MG63 (cell line): ENCODE measurements around the gene ZYG11B. TPM values are rescaled to one million over a fixed set of nuclear protein-coding genes. Genes with fewer than 3 reads are reported as not detected.
A peak's percentile ranks its signal among the peaks of the same experiment; 100 is the strongest.
"Not testable (repeated sequence)": the region's sequence is repeated elsewhere in the genome, so short reads cannot be mapped to it uniquely, and the experiment has no call there.

ENCODE experiments used
- DNase-seq: peaks from one replicate; pipeline ENCODE4 v3.0.0-alpha.2; 2020
- H3K27me3 ChIP-seq: fragments of 250-450 bp; sonication (Bioruptor Pico); 2 replicates; pipeline ENCODE4 v1.5.1; 2020; ENCODE audit warnings: mild to moderate bottlenecking, moderate library complexity
- H3K36me3 ChIP-seq: fragments of 250-450 bp; sonication (Bioruptor Pico); 2 replicates; pipeline ENCODE4 v1.5.1; 2020; ENCODE audit warnings: mild to moderate bottlenecking, moderate library complexity
- H3K4me3 ChIP-seq: fragments of 250-450 bp; sonication (Bioruptor Pico); 2 replicates; pipeline ENCODE4 v1.5.1; 2020; ENCODE audit warnings: mild to moderate bottlenecking, moderate library complexity
- H3K9me3 ChIP-seq: fragments of 250-450 bp; sonication (Bioruptor Pico); 2 replicates; pipeline ENCODE4 v1.5.1; 2020; ENCODE audit warnings: mild to moderate bottlenecking, moderate library complexity
- total RNA-seq: library from RNA; depleted of rRNA; stranded (reverse); fragments of >200 nt; shearing (Covaris generic); gene quantifications from 2 replicates; pipeline ENCODE4 v1.2.3, GENCODE V29; 2014; ENCODE audit warnings: low replicate concordance

Gene ZYG11B
- total RNA-seq, 1 experiment from 2014 or later = 9.9 TPM

DNA sequence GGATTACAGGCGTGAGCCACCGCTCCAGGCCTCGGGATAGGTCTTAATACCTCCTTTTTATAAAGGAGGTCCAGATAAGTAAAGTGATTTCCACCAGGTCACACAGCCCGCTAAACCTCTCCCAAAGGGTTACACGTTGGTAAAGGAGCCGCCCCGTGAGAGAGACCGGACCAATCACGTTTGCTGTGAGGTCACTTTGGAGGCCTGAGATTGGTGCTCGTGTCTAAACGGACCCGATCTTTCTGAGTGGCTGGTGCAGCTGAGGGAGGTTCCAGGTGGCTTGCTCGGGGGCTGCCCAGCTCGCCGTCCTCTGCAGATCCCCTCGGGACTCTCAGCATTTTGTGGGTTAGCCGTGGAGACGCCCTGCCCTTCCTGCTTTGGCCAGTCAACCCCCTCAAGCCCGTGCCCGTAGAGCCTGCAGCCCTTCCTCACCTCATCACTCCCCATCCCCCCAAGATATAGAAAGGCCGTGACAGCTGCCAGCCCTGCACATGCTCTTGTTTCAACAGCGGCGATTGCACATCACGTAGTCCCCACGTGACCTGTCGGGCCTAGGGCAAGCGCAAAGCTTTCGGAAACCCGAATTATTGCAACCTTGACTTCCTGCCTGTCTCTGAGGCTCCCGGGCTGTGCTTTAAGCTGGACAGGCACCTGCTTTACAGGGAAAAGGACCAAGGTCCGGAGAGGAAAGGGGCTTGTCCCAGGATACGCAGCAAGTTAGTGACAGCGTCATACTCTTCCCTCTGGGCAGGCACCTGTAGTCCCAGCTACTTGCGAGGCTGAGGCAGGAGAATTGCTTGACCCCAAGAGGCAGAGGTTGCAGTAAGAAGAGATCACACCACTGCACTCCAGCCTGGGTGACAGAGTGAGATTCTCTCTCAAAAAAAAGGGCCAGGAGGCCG, 23.1 kb upstream of the ZYG11B start:
- Histone ChIP-seq H3K36me3 (no peaks in the 10 kb centered on the region), H3K9me3 (no peaks in the 10 kb centered on the region), H3K4me3 (peak overlapping the region; percentile 42), H3K27me3 (no peaks in the 10 kb centered on the region)
- peak; percentile 74 for DNase-seq

GRCh38 chr1:52706136-52706670, 20.1 kb upstream of the ZYG11B start:
- Histone ChIP-seq H3K4me3 (no peak overlapping the region), H3K9me3 (no peaks in the 10 kb centered on the region), H3K27me3 (no peaks in the 10 kb centered on the region), H3K36me3 (no peaks in the 10 kb centered on the region)
- no peak for DNase-seq

DNA sequence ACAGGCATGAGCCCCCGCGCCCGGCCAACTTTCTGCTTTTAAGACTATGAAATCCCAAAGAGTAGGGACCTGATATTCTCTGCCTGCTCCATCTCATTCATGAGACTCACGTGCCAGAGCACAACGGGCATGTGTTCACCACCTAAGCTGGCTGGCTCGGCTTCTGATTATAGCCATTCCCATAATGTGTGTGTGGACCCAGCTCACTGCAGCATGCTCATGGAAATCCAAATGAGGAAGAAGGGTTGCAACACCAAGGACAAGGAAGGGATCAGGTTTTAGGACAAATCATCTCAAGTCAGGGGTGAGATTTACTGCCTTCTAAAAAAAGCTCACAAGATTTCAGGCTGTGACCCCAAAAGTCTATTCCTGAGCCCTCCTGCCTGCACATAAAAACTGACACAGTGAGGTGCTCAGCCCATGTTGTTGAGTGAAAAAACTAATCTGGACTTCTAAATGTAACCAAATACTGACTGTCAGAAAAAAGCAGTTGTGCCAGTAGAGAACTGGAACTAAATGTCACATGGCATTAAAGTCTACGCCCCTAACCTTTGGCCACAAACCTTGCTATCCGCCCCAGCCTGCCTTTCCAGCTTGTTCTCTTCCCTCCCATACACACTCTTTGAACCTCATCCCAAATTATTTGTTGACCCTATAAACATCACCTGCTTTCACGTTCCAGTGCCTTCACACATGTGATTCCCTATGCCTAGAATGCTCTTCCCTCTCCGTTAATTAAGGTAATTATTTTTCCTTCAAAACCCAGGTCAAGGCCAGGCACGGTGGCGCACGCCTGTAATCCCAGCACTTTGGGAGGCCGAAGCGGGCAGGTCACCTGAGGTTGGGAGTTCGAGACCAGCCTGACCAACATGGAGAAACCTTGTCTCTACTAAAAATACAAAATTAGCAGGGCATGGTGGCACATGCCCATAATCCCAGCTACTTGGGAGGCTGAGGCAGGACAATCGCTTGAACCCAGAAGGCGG, 19.0 kb upstream of the ZYG11B start:
- Histone ChIP-seq H3K4me3 (no peak overlapping the region), H3K36me3 (no peaks in the 10 kb centered on the region), H3K9me3 (no peaks in the 10 kb centered on the region), H3K27me3 (no peaks in the 10 kb centered on the region)
- DNase-seq = no peak

- Histone ChIP-seq H3K36me3 (no peaks in the 10 kb centered on the region), H3K4me3 (no peak overlapping the region), H3K27me3 (no peaks in the 10 kb centered on the region), H3K9me3 (no peaks in the 10 kb centered on the region)
- peak; percentile 55 for DNase-seq
Observed at GRCh38 chr1:52707927-52708655, 18.2 kb upstream of the ZYG11B start.

- no peak overlapping the region for H3K4me3 ChIP-seq
- H3K36me3 ChIP-seq = no peaks in the 10 kb centered on the region
- H3K9me3 ChIP-seq = no peaks in the 10 kb centered on the region
- no peaks in the 10 kb centered on the region for H3K27me3 ChIP-seq
- no peak for DNase-seq
Observed at GRCh38 chr1:52709016-52709415, 17.2 kb upstream of the ZYG11B start.

- no peaks in the 10 kb centered on the region for H3K27me3 ChIP-seq
- H3K36me3 ChIP-seq = no peaks in the 10 kb centered on the region
- DNase-seq = no peak
- no peaks in the 10 kb centered on the region for H3K9me3 ChIP-seq
- no peak overlapping the region for H3K4me3 ChIP-seq
Observed at GRCh38 chr1:52713590-52713989, 12.7 kb upstream of the ZYG11B start.

DNA sequence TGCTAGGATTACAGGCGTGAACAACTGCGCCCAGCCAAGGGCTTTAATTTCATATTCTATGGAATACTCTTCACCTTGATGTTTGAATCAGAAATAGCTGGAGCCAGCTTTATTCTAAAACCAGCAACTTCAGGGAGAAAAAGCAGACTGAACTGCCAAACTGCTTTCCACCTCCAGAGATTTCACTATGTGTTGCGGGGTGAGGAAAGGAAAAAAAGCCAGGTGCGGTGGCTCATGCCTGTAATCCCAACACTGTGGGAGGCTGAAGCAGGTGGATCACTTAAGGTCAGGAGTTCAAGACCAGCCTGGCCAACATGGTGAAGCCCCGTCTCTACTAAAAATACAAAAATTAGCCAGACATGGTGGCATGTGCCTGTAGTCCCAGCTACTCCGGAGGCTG, 11.0 kb upstream of the ZYG11B start:
- DNase-seq, H3K27me3 ChIP-seq, H3K4me3 ChIP-seq, H3K9me3 ChIP-seq, H3K36me3 ChIP-seq: not testable (repeated sequence)

DNA sequence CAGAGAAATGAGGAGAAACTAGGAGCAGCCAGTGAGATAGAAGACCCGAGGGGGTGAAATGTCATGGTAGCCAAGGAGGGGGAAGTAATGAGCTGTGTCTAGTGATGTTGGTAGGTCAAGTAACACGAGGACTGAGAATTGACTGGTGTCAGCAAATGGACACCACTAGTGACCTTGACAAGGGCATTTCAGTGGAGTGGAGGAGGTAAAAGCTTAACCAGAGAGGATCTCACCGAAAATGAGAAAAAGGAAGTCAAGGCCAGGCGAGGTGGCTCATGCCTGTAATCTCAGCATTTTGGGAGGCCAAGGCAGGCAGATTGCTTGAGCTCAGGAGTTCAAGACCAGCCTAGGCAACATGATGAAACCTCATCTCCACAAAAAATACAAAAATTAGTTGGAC, 3.0 kb upstream of the ZYG11B start:
- no peaks in the 10 kb centered on the region for H3K36me3 ChIP-seq
- H3K27me3 ChIP-seq = no peaks in the 10 kb centered on the region
- H3K4me3 ChIP-seq = no peak overlapping the region
- H3K9me3 ChIP-seq = no peaks in the 10 kb centered on the region
- DNase-seq = no peak

GRCh38 chr1:52725903-52726264, 369 bp upstream of the ZYG11B start:
- DNase-seq = no peak
- H3K4me3 ChIP-seq = peak overlapping the region; percentile 80
- H3K36me3 ChIP-seq = no peaks in the 10 kb centered on the region
- no peaks in the 10 kb centered on the region for H3K9me3 ChIP-seq
- no peaks in the 10 kb centered on the region for H3K27me3 ChIP-seq

DNA sequence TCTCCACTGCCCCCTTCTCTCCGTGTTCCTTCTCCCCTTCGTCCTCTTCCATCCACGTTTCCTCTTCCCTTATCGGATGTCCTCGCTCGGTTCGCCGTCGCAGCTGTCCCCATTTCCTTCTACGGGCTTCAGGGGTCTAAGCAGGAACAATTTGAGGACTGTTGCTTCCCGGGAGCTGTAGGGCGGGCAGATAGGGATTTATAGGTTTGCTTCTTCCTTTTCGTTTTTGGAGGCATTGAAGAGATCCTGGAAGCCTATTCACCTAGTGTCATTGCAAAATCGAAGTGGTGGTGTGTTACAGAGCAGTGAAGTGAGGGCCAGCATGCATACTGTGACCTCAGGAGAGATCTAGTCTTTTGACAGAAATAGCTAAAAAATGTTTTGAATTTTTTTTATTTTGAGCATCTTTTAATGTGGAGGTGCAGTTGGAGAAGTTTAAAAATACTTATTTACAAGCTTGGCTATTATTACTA, 897 bp downstream of the ZYG11B start:
- Histone ChIP-seq H3K9me3 (no peaks in the 10 kb centered on the region), H3K36me3 (no peaks in the 10 kb centered on the region), H3K4me3 (peak overlapping the region; percentile 80), H3K27me3 (no peaks in the 10 kb centered on the region)
- no peak for DNase-seq

DNA sequence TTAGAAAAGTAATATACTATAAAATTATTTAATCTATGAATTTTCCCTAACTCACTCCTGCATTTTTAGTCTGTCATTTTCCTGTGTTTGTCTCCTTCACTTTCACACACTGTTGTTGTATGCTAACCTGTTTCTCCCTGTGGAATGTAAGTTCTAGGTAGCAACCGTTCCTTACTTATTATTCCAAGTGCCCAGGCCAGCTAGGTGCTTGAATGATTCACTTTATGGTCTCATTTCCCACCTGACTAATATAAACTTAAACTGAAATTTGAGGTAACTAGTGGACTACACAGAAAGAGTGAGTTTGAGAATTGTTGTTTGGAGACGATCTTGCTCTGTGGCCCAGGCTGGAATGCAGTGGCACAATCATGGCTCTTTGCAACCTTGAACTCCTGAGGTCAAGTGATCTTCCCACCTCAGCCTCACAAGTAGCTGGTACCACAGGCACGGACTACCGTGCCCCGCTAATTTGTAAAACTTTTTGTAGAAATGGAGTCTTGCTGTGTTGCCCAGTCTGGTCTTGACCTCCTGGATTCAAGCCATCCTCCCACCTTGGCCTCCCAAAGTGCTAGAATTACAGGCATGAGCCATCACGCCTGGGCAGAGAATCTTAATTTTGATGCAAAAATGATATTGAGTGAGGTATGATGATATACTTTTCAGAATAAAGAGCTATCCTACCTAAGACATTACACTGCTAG, 1.9 kb downstream of the ZYG11B start:
- no peaks in the 10 kb centered on the region for H3K9me3 ChIP-seq
- no peaks in the 10 kb centered on the region for H3K27me3 ChIP-seq
- no peak overlapping the region for H3K4me3 ChIP-seq
- DNase-seq = no peak
- H3K36me3 ChIP-seq = no peaks in the 10 kb centered on the region

- H3K36me3 ChIP-seq = no peaks in the 10 kb centered on the region
- no peak for DNase-seq
- no peak overlapping the region for H3K4me3 ChIP-seq
- H3K9me3 ChIP-seq = no peaks in the 10 kb centered on the region
- no peaks in the 10 kb centered on the region for H3K27me3 ChIP-seq
Observed at GRCh38 chr1:52733368-52733767, 7.1 kb downstream of the ZYG11B start.

DNA sequence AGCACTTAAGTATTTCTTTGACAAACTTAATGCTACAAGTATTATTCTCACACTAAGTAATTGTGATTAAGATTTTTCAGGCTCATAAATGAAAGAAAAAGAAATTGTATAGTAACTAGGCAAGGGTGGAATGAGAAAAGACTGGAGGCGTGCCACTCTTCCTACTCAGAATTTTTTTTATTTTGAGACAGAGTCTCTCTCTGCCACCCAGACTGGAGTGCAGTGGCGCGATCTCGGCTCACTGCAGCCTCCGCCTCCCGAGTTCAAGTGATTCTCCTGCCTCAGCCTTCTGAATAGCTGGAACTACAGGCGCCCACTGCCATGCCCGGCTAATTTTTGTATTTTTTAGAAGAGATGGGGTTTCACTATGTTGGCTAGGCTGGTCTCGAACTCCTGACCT, 9.1 kb downstream of the ZYG11B start:
- H3K4me3 ChIP-seq, DNase-seq, H3K9me3 ChIP-seq, H3K27me3 ChIP-seq, H3K36me3 ChIP-seq: not testable (repeated sequence)

GRCh38 chr1:52738148-52738547, 11.9 kb downstream of the ZYG11B start:
- no peaks in the 10 kb centered on the region for H3K36me3 ChIP-seq
- no peaks in the 10 kb centered on the region for H3K9me3 ChIP-seq
- no peaks in the 10 kb centered on the region for H3K27me3 ChIP-seq
- DNase-seq = no peak
- H3K4me3 ChIP-seq = no peak overlapping the region

DNA sequence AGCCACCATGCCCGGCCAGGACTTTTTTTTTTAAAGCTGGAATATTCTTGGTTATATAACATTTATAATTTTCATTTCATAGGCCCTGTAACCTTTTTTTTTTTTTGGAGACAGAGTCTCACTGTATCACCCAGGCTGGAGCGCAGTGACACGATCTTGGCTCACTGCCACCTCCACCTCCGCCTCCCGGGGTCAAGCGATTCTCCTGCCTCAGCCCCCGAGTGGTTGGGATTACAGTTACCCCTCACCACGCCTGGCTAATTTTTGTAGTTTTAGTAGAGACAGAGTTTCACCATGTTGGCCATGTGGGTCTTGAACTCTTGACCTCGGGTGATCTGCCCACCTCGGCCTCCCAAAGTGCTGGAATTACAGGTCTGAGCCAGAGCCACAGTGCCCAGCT, 12.6 kb downstream of the ZYG11B start:
- Histone ChIP-seq H3K9me3 (no peaks in the 10 kb centered on the region), H3K36me3 (no peaks in the 10 kb centered on the region), H3K4me3 (no peak overlapping the region), H3K27me3 (no peaks in the 10 kb centered on the region)
- DNase-seq = no peak
